Hindlimb muscle (tissue), 1 donor: ENCODE data around the gene LBHD2. TPM values are rescaled to one million over a fixed set of nuclear protein-coding genes. Genes with fewer than 3 reads are reported as not detected.
A peak's percentile ranks its signal among the peaks of the same experiment; 100 is the strongest.
"Not testable (repeated sequence)": the region's sequence is repeated elsewhere in the genome, so short reads cannot be mapped to it uniquely, and the experiment has no call there.

Experiments used
- DNase-seq: peaks from one replicate; pipeline ENCODE4 v3.0.0-alpha.2; 2013
- polyA plus RNA-seq: library from polyadenylated mRNA; unstranded; fragments of 120-200 nt; gene quantifications from one replicate; pipeline ENCODE4 v1.2.1, GENCODE V29; 2013; ENCODE audit not compliant: insufficient read length

The LBHD2 gene
- polyA plus RNA-seq, result not detected

DNA sequence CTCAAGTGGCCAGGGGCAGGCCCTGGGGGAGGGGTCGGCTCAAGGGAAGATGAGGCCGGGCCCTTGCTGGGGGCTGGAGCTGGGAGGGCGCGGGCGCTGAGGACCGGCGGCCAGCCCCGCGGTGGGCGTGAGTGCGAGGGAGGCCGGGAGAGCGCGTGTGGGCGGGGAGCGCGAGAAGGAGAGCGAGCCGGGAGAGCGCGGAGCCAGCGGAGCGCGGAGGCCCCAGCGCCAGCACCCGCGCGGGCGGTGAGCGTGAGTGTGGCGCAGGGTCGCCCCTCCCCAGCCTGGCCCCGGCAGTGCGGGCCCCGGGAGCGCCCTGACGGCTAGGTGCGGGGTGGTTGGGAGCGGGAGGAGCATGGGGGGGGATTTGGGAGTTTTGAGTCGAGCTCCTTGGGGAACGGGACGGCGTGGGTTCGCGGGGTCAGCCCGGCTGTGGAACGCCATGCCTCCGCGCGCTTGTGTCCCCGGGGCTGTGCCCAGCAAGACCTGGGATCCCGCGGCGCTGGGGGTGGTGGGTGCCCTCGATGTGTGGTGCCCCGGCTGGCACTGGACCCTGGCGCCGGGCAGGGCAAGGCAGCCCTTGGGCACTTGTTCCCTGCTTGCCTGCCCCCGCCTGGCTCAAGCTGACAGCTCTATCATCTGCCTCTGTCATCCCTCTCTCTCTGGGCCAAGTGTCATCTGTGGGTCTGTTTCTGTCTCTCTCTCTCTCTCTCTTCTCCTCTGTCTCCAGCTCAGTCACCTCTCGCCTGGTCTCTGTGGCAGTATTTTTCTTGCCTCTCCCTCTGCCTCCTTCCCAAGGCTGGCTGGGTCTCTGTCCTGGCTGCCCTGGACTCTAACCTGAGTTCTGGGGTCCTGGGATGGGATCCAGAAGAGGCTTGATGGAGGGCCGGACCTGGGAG is at the start of gene LBHD2:
Gene LBHD2, plus strand, starts transcription at position 190 of the 899 bp plus-strand sequence. CDS start 1,803 bp downstream, outside the sequence.
- no peak for DNase-seq

DNA sequence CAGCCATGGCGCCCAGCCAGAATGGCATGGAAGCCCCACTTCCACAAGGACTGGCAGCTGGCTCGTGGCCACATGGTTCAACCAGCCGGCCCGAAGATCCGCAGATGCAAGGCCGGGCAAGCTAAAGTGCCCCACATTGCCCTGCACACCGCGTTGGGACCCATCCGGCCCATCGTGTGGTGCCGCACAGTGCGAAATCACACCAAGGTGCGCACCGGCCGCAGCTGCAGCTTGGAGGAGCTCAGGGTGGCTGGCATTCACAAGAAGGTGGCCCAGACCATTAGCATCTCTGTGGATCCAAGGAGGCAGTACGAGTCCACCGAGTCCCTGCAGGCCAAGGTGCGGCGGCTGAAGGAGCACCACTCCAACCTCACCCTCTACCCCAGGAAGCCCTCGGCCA is 42.5 kb upstream of the LBHD2 start:
- DNase-seq, result no peak

DNA sequence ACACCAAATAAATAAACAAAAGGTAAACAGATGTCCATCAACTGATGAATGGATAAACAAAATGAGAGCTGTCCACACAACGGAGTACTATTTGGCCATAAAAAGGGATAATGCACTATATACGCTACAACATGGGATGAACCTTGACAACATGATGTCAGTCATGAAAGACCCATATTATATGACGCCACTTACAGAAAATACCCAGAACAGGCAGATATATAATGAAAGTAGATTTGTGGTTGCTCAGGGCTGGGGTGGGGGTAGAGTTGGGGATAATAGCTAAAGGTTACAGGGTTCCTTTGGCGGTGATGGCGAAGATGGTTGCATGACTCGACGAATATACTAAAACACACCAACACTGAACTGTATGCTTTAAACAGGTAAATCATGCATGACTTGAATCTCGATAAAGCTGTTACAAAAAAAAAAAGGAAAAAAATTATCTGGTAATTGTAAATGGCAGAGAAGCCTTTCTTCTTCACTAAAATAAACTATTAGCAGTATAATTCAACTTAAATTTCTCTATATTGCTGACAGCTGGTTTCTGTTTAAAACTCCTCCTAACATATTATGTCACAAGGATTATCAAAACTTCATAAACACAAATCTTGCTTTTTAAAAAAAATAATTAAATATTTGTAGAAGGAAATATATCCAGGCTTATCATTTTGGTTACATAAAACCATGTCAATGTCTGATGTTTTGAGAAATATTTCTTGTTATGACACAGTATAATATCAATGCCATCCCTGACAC is 40.6 kb upstream of the LBHD2 start:
- no peak for DNase-seq

DNA sequence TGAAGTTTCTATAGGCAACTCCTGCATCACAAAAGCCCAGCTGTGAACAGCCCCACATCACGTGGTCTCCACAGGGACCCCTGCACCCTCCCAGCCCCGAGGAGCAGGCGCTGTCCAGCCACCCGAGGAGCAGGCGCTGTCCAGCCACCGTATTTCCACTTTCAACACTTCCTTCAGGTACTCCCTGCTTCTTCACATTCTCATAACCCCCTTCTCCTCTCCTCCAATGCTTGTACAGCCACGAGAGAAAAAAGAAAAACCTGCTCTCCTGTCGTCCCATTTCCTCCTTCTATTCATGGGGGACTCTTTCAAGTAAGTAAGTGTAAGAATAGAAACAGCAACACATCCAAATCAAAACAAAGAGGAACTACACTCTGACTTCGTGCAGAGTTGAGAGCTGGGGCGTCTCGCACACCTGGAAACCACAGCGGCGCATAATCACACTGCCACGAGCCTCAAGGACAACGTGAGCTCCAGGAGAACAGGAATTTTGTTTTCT is 38.6 kb upstream of the LBHD2 start:
- no peak for DNase-seq

DNA sequence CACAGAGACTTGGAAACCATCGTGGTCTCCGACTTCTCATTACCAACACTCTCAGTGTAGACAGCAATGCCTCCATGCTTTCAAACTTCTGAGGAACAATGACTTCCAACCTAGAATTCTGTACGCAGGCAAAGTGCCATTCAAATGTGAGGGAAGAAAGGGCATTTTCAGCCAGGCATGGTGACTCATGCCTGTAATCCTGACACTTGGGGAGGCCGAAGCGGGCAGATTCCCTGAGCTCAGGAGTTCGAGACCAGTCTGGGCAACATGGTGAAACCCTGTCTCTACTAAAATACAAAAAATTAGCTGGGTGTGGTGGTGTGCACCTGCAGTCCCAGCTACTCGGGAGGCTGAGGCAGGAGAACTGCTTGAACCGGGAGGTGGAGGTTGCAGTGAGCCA is 36.6 kb upstream of the LBHD2 start:
- DNase-seq, result not testable (repeated sequence)

DNA sequence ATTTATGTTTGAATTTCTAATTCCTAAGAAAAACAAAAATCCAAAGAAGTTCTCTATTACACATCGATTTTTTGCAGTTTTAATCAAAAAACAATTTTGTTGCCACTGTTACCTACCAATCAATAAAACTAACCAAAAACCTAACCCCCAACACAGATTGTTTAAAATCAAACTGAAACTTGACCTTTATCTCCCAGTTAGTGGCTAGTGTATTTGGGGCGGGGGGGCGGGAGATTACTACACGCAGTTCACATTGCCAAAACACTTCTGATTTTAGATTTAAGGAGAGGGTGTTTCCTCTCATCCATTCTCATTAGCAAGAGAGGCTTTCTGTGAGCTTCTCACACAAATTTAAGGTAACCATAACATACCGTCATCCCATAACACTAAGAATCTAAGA is 33.1 kb upstream of the LBHD2 start:
- DNase-seq, result no peak

DNA sequence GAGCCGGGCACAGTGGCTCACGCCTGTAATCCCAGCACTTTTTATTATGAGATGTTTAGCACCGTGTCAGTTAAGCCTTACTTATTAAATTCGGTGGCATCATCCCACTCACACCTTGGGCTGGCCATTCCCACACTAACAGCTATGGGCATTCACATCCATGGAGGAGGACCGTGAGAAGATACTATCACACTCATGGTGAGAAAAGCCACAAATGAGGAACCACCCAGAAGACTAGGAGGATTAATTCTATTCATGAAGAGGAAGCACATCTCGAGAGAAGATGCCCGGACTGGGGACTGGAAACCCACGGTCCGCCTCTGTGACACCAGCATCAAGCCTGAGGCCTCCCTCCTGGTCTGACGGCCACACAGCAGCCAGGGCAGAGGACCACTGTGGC is 31.6 kb upstream of the LBHD2 start:
- no peak for DNase-seq

DNA sequence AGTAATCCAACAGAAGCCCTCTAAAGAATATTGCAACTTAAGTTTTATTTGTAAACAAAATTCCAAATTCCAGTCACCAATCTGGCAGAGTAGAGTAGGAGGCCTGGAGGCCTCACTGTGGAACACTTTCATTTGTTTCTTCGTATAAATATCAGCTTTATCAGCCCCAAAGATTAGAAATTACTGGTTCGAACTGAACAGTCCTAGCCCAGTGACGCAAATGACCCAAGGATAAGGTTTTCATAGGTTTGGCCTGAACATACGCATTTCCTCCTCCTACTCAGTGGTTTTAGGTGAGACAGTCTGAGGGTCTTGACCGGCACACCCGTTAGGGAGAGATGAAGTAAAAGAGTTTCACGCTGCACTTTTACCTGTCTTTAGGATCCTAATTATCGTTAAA is 28.3 kb upstream of the LBHD2 start:
- DNase-seq, result no peak

DNA sequence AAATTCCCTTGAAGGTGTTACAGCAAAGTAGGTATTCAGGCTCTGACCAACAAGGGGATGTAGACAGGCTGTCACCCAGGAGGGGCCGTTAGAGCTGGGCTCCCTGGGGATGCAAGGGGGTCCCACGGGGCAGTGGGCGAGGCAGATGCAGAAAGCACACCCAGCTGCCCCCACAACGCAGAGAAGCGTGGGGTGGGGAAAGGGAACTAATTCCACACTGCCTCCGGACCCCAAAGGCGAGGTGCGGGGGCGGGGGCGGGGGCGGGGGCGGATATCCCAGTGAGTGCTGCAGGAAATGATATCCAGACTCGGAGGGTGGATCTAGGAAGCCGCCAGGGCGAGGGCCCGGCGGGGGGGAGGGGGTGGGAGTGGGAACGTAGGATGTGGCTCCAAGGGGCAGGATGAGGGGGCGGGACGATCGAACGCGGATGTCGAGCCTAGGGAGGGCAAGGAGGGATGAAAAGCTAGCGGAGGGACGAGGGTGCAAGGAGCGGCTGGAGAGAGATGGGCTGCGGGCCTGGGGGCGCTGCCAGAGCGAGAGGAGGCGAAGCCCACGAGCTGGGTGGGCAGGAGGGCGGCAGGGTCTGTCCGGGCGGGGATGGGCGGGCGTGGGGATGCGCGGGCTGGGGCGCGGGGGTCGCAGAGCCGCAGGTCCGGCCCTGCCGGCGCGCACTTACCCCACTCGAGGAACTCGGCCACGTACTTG is 27.5 kb upstream of the LBHD2 start:
- DNase-seq, result no peak

DNA sequence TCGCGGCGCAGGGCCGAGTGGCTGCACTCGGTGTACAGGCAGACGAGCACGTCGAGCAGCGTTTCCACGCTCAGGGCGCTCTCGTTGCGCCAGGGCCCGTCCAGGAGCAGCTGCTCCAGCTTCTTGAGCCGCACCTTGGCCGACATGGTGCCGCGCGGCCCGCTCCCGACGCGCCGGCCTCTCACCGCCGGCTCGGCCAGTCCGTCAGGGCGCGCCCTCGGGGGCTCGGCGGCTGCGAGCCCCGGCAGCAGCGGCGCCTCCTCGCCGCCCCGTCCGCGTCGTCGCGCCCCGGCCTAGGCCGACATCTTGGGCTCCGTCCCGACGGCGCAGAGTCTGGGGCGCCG is 27.0 kb upstream of the LBHD2 start:
- DNase-seq, result no peak

DNA sequence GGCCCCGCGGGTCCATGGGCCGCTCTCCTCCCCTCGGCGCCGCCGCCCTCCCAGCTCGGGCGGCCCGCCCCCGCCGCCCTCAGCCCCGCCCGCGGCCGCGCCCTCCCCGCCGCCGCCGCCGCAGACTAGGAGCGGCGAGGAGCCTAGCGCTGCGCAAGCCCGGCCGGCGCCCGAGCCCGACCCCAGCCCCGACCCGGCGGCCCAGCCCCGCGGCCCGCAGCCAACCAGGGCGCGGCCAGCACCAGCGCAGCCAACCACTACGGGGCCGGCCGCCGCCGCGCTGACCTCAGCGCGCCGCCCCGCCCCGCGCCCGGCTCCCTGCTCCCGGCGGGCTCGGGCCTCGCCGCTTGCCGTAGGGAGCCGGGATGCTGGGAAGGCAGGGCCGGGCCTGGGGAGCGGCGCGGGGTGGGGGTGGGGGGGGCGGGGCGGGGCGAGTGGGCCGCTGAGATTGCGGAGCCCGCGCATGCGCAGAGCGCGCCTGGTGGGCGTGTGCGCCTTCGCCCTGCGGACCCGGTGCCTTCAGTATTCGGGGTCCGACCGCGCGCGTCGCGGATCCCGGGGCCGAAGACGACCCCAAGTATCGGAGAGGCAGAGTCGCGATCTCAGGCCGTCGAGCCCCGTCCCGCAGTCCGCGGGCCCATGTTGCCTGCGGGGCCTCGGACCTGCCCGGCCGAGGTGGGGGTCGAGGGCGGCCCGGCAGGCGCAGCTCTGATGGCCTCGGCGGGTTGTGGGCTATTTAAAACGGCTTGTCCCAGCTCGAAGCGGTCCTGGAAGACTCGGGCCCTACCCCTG is 26.4 kb upstream of the LBHD2 start, which contains the start of gene CDC42BPB:
Gene CDC42BPB, minus strand, starts transcription at position 178 of the 792 bp plus-strand sequence. CDS start 376 bp downstream, outside the sequence.
- DNase-seq, result peak; percentile 93

DNA sequence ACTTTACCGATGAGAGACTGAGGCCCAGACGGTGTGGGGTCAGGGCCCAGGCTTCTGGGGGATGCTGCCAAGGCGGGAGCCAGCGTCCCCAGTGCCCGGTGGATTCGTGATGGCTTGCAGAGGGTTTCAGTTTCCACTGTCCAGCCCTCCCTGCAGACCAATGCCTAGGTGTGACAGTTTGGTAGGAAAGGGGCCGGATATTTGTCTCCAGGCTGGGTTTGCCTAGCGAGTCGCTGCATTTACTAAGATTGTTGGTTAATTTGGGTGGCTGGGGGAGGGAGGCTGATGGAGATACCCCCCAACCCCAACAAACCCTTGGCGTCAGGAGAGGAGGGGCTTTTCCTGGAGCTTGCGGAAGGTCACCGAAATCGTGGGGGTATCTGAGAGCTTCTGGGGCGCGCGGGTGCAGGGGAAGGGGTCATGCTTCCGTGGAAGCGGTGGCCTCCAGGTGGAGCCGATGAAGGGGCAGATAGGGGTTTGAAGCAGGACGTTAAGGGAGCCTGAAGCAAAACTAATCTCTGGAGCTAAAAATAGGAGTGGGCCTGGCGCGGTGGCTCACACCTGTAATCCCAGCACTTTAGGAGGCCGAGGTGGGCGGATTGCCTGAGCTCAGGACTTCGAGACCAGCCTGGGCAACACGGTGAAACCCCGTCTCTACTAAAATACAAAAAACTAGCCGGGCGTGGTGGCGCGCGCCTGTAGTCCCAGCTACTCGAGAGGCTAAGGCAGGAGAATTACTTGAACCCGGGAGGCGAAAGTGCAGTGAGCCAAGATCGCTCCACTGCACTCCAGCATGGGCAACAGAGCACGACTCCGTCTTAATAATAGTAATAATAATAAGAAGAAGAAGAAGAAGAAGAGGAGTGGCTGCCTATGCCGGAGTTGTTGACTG is 25.6 kb upstream of the LBHD2 start:
- no peak for DNase-seq

DNA sequence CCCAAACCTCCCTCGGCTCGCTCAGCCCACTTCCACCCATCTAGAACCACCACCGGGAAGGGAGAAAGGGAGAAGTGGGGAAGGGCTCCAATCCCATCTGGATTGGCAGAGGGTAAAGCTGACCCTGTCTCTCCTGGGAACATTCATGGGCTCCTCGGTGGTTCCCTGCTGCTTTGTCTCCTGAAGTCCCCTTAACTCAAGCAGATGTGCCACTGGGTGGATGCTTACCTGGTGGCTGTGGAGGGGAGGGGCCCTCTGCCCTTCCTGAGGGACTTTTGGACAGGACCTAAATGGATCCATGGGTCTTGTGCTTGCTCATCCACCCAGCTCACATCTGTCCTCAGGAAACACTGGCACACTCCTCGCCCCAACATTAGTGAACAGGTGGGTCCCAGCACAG is 24.5 kb upstream of the LBHD2 start:
- no peak for DNase-seq

DNA sequence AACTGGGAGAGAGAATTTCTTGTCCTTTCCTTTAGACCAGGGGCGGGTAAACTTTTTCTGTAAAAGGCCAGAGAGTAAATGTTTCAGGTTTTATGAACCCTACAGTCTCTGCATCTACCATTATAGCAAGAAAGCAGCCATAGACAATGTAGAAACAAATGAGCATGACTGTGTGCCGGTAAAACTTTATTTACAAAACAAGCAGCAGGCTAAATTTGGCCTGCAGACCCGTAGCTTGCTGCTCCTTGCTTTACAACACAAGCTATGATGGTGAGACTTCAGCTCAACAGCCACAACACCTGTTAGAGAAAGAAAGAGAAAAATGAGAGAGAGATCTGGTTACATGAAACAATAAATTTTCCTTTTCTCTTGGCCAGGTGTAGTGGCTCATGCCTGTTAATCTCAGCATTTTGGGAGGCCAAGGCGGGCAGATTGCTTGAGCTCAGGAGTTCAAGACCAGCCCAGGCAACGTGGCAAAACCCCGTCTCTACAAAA is 22.5 kb upstream of the LBHD2 start:
- DNase-seq, result no peak

DNA sequence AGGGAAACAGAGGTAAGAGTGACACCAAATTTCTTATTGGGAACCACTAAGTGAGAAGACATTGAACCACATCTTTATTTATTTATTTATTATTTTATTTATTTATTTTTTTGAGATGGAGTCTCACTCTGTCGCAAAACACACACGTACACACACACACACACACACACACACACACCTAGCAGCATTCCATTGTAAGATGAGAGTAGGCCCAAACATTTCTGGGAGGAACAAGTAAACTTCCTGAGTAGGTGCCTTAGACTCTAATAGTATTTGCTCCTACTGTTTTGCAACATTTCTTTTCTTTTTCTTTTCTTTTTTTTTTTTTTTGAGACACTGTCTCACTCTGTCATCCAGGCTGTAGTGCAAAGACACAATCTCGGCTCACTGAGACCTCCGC is 19.6 kb upstream of the LBHD2 start:
- no peak for DNase-seq

DNA sequence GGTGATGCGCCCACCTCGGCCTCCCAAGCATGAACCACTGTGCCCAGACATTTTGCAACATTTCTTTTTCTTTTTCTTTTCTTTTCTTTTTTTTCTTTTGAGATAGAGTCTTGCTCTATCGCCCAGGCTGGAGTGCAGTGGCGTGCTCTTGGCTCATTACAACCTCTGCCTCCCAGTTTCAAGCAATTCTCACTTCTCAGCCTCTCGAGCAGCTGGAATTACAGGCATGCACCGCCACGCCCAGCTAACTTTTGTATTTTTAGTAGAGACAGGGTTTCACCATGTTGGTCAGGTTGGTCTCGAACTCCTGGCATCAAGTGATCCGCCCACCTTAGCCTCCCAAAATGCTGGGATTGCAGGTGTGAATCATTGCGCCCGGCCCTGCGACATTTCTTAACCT is 19.0 kb upstream of the LBHD2 start:
- DNase-seq, result no peak

DNA sequence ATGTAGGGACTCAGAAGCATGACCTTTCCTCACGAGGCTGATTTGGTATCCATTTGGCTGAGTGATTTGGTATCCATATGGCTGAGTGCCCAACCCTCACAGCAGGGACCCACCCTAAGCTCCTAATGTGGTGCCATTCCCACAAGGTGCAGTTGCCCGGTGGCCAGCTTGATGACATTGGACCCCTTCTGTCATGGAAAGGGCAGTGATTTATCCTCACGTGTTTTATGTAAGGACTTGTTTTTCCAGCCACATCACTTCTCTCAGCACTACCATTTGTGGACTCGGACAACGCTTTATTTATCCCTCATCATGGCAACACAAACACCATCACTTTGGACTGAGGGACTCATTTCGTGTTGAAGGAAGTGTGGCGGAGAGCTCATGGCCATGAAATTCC is 18.1 kb upstream of the LBHD2 start:
- DNase-seq, result no peak

DNA sequence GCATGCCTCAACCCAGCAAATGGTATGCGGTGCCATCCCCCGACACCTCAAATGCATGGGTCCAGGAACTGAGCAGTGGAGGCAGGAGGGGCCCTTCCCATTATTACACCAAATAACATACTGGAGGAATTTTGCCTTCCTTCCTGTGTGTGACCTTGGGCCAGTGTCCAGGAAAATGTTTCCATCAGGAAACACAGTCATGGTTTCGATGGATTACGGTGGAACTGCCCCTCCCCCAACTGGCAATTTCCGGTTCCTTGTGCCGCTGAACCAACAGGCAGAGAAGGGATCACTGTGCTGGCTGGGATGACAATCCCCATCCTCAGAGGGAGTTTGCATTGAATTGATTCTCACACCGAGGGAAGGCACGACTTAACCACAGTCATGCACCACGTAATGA is 17.6 kb upstream of the LBHD2 start:
- no peak for DNase-seq

DNA sequence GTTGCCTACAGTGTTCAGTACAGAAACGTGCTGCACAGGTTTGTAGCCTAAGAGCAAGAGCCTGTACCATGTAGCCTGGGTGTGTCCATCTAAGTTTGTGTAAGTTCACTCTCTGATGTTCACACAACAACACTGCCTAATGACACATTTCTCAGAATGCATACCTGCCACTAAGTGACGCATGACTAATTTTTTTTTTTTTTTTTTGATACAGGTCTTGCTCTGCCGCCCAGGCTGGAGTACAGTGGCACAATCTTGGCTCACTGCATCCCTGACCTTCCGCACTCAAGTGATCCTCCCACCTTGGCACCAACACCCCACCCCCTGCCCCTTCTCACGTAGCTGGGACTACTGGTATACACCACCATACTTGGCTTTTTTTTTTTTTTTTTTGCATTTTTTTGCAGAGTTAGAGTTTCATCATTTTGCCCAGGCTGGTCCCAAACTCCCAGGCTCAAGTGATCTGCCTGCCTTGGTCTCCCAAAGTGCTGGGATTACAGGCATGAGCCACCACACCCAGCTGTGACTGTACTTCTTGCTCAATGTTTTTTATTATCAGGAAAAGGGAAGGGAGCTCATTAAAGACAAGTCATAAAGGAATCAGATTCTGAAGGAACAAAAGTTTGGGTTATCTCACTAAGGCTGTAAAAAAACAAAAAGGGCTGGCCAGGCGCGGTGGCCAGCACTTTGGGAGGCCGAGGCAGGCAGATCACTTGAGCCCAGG is 16.6 kb upstream of the LBHD2 start:
- DNase-seq, result no peak
